Measurements from ENCODE around the gene USP36. TPM values are rescaled to one million over a fixed set of nuclear protein-coding genes. Genes with fewer than 3 reads are reported as not detected.

The USP36 gene
- total RNA-seq, 2 experiments from 2014 or later = 47.2 to 144 TPM

- ChIA-PET CTCF (ENCODE audit: unreplicated experiment) (no interaction called here), POLR2A (no interaction called here)
- Histone ChIP-seq H3K9me3 (ENCODE audit: low read length) (no peaks in the 10 kb centered on the region), H3K27ac (ENCODE audit: low read depth, low read length, poor library complexity, severe bottlenecking) (no peak overlapping the region), H3K4me1 (ENCODE audit: insufficient read depth, low read length, poor library complexity, severe bottlenecking) (no peaks in the 10 kb centered on the region), H3K4me2 (ENCODE audit: low read length) (no peak overlapping the region), H3K36me3 (ENCODE audit: insufficient read depth, low read length) (peaks cover 98% of the 10 kb centered on the region), H2AFZ (ENCODE audit: low read length) (no peak overlapping the region), H3K79me2 (ENCODE audit: insufficient read depth, low read depth, low read length) (peaks cover 8% of the 10 kb centered on the region; the same call in 1 of the 2 replicates), H3K4me3 (ENCODE audit: low read depth, low read length, poor library complexity, severe bottlenecking) (no peak overlapping the region), H4K20me1 (ENCODE audit: insufficient read depth, low read length) (peaks cover 10% of the 10 kb centered on the region; the same call in 1 of the 2 replicates), H3K9me2 (ENCODE audit: insufficient read depth, low read length) (no peaks in the 10 kb centered on the region)
- BruUV-seq (replicated peaks) = no TSS peak
- DNase-seq (ENCODE audit: low spot score) = no peak
- intact Hi-C loops (cut with micrococcal nuclease; ENCODE audit: unreplicated experiment) = no loop called here
- TF ChIP-seq CTCF (conservative IDR thresholded peaks at IDR 0.05; ENCODE audit: low read length) = peak; percentile 44
- no peak for TF ChIP-seq EZH2phosphoT487 (IDR thresholded peaks at IDR 0.05; ENCODE audit: borderline replicate concordance, low read depth, low read length)
These were observed 12.0 kb downstream of the USP36 start for GRCh38 chr17:78828470-78829185.

GRCh38 chr17:78826836-78827509 is 13.6 kb downstream of the USP36 start:
- Histone ChIP-seq H2AFZ (ENCODE audit: low read length) (no peak overlapping the region), H3K9me2 (ENCODE audit: insufficient read depth, low read length) (no peaks in the 10 kb centered on the region), H3K36me3 (ENCODE audit: insufficient read depth, low read length) (peaks cover 96% of the 10 kb centered on the region), H3K4me3 (ENCODE audit: low read depth, low read length, poor library complexity, severe bottlenecking) (no peak overlapping the region), H3K4me1 (ENCODE audit: insufficient read depth, low read length, poor library complexity, severe bottlenecking) (no peaks in the 10 kb centered on the region), H3K4me2 (ENCODE audit: low read length) (no peak overlapping the region), H3K9me3 (ENCODE audit: low read length) (no peaks in the 10 kb centered on the region), H4K20me1 (ENCODE audit: insufficient read depth, low read length) (peaks cover 10% of the 10 kb centered on the region; the same call in 1 of the 2 replicates), H3K27ac (ENCODE audit: low read depth, low read length, poor library complexity, severe bottlenecking) (no peak overlapping the region), H3K79me2 (ENCODE audit: insufficient read depth, low read depth, low read length) (peaks cover 8% of the 10 kb centered on the region; the same call in 1 of the 2 replicates)
- ChIA-PET POLR2A (interaction anchor here (0.5 to 0.6 kb wide), 2 partner anchors 48 to 100 kb away, joined by 5 to 7 read pairs; no protein-coding TSS in a partner anchor), CTCF (ENCODE audit: unreplicated experiment) (no interaction called here)
- no TSS peak for BruUV-seq (replicated peaks)
- no peak for DNase-seq (ENCODE audit: low spot score)
- intact Hi-C loops (cut with micrococcal nuclease; ENCODE audit: unreplicated experiment) = no loop called here
- no peak for TF ChIP-seq CTCF (conservative IDR thresholded peaks at IDR 0.05; ENCODE audit: low read length)
- no peak for TF ChIP-seq EZH2phosphoT487 (IDR thresholded peaks at IDR 0.05; ENCODE audit: borderline replicate concordance, low read depth, low read length)

All from OCI-LY7 (cell line).